Peyer's patch (tissue), 4 donors: Measurements from ENCODE around the gene CDH4.

Source experiments
- POLR2A ChIP-seq, 2 donors: fragments of 450-650 bp; IDR thresholded peaks; one replicate each; pipeline ENCODE4 v1.5.1; 2017; ENCODE audit warnings: antibody characterized with exemption in 2 of 2, mild to moderate bottlenecking in 2 of 2, moderate library complexity in 2 of 2
- TF ChIP-seq, protein P1 (sequence below), 6 experiments: fragments of 450-650 bp in 4 of 6; fragments of 200-600 bp in 2 of 6; sonication (generic) in 1 of 6; IDR thresholded peaks; one replicate each; pipeline ENCODE4 v1.5.1; 2017 to 2019; ENCODE audit warnings: antibody characterized with exemption in 6 of 6, mild to moderate bottlenecking in 3 of 6, moderate library complexity in 1 of 6

DNA sequence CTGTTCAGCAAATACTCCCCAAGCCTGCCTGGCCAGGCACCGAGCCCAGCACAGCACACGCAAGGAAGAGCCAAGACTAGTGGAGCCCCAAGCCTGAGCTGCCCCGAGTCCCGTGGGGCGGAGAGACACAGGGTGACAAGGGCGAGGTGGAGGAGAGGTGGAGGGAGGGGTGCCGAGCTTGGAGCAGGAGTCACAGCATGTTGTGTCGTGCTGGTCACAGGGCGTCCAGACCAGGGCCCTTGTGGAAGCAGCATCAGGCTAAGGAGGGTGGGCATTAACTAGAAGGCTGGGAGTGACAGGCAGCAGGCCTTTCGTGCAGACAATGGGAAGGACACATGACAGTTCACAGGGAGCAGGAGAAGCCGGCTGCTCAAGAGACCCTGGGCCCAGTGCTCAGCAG lies 422.1 kb downstream of the CDH4 start:
- no peak for TF ChIP-seq POLR2A (IDR thresholded peaks at IDR 0.05)
- TF ChIP-seq, protein P1, sequence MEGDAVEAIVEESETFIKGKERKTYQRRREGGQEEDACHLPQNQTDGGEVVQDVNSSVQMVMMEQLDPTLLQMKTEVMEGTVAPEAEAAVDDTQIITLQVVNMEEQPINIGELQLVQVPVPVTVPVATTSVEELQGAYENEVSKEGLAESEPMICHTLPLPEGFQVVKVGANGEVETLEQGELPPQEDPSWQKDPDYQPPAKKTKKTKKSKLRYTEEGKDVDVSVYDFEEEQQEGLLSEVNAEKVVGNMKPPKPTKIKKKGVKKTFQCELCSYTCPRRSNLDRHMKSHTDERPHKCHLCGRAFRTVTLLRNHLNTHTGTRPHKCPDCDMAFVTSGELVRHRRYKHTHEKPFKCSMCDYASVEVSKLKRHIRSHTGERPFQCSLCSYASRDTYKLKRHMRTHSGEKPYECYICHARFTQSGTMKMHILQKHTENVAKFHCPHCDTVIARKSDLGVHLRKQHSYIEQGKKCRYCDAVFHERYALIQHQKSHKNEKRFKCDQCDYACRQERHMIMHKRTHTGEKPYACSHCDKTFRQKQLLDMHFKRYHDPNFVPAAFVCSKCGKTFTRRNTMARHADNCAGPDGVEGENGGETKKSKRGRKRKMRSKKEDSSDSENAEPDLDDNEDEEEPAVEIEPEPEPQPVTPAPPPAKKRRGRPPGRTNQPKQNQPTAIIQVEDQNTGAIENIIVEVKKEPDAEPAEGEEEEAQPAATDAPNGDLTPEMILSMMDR (IDR thresholded peaks at IDR 0.05): no peak
